Activated CD4-positive, alpha-beta T cell treated with anti-CD3 and anti-CD28 coated beads for 24 hours (primary cell): Measurements from ENCODE around the gene CENPW.

Experiments used
- DNase-seq, 2 donors: peaks; one replicate each; pipeline ENCODE4 v3.0.0-alpha.2; 2020; ENCODE audit warnings: low read depth in 2 of 2

The CENPW gene

GRCh38 chr6:126339796-126340609 lies at the start of gene CENPW:
CENPW (plus strand) TSS chr6:126340115; CDS start chr6:126340274, 159 bp downstream.
- peak; percentile 93 to 97 for DNase-seq

GRCh38 chr6:126293891-126294524 lies 45.9 kb upstream of the CENPW start:
- no peak for DNase-seq

- DNase-seq, result no peak
Observed at GRCh38 chr6:126300126-126300525, 39.8 kb upstream of the CENPW start.

GRCh38 chr6:126300735-126301134 lies 39.2 kb upstream of the CENPW start:
- DNase-seq, result no peak

GRCh38 chr6:126302191-126302590 lies 37.7 kb upstream of the CENPW start:
- DNase-seq, result no peak

GRCh38 chr6:126307849-126308248 lies 32.1 kb upstream of the CENPW start:
- DNase-seq, result no peak

GRCh38 chr6:126308362-126308761 lies 31.6 kb upstream of the CENPW start:
- DNase-seq, result no peak

- DNase-seq, result no peak
Observed at GRCh38 chr6:126312013-126312665, 27.8 kb upstream of the CENPW start.

- DNase-seq, result no peak
Observed at GRCh38 chr6:126313941-126314340, 26.0 kb upstream of the CENPW start.

- DNase-seq, result no peak
Observed at GRCh38 chr6:126318797-126319196, 21.1 kb upstream of the CENPW start.

- DNase-seq, result no peak
Observed at GRCh38 chr6:126333729-126334128, 6.2 kb upstream of the CENPW start.

- DNase-seq, result no peak
Observed at GRCh38 chr6:126335210-126335609, 4.7 kb upstream of the CENPW start.

- DNase-seq, result no peak
Observed at GRCh38 chr6:126337323-126337722, 2.6 kb upstream of the CENPW start.

GRCh38 chr6:126341126-126341525 lies 1.2 kb downstream of the CENPW start:
- DNase-seq, result no peak

- DNase-seq, result no peak
Observed at GRCh38 chr6:126344181-126344580, 4.3 kb downstream of the CENPW start.

- no peak for DNase-seq
Observed at GRCh38 chr6:126351960-126352359, 12.0 kb downstream of the CENPW start.

GRCh38 chr6:126352514-126352913 lies 12.6 kb downstream of the CENPW start:
- no peak for DNase-seq

- no peak for DNase-seq
Observed at GRCh38 chr6:126356526-126356925, 16.6 kb downstream of the CENPW start.

- no peak for DNase-seq
Observed at GRCh38 chr6:126359936-126360537, 20.1 kb downstream of the CENPW start.

GRCh38 chr6:126361832-126362440 lies 22.0 kb downstream of the CENPW start:
- no peak for DNase-seq

GRCh38 chr6:126367849-126368248 lies 27.9 kb downstream of the CENPW start:
- no peak for DNase-seq

- no peak for DNase-seq
Observed at GRCh38 chr6:126372626-126373025, 32.7 kb downstream of the CENPW start.
